ENCODE data around the gene GMDS. TPM values are rescaled to one million over a fixed set of nuclear protein-coding genes. Genes with fewer than 3 reads are reported as not detected.

GMDS gene
- total RNA-seq, 5 donors from 2014 or later (not counting 1 experiment from before 2014, with no cell fraction given), result 12.9 to 21.5 (median 14.6) TPM

DNA sequence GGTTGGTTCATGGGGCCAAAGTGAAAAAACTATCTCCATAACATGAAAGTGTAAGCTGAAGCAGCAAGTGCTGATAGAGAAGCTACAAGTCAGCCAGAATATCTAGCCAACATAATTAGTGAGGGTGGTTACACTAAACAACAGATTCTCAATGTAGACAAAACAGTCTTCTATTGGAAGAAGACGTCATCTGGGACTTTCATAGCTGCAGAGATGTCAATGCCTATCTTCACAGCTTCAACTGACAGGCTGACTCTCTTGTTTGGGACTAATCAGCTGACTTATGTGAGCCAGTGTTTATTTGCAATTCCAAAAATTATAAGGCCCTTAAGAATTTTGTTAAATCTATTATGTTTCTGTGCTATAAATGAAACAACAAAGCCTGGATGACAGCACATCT lies 63.2 kb downstream of the GMDS start:
- Mint-ChIP-seq H3K4me3 (no peak overlapping the region), H3K27ac (no peak overlapping the region), H3K36me3 (peaks cover 17% of the 10 kb centered on the region), H3K9me3 (peaks cover 10 to 13% (median 11%) of the 10 kb centered on the region in 3 donors), H3K4me1 (peaks cover 13 to 27% (median 16%) of the 10 kb centered on the region in 3 donors), H3K27me3 (no peaks in the 10 kb centered on the region)
- H3K4me1 ChIP-seq (ENCODE audit: control insufficient read depth in 1 of 2, extremely low read depth in 1 of 2, insufficient read depth in 2 of 2, low read length in 2 of 2), result no peaks in the 10 kb centered on the region
- ATAC-seq (replicated peaks in 1 of 4) (no peak), DNase-seq (no peak)
- no peaks in the 10 kb centered on the region for H3K27me3 ChIP-seq (replicated peaks in 1 of 2; ENCODE audit: control insufficient read depth in 2 of 2, extremely low read depth in 1 of 2, insufficient read depth in 2 of 2, low read length in 1 of 2)
- no peaks in the 10 kb centered on the region for H3K9me3 ChIP-seq
- no peak overlapping the region for H3K4me3 ChIP-seq (ENCODE audit: control insufficient read depth in 1 of 2, extremely low read depth in 1 of 2, low read length in 1 of 2)
- POLR2A ChIA-PET, result interaction anchor here in 1 of 2 donors (0.7 kb wide), 1 partner anchor 835 kb away, joined by 3 read pairs; no protein-coding TSS in a partner anchor
- H3K27ac ChIP-seq (ENCODE audit: low read length), result no peak overlapping the region
- WGBS (ENCODE audit: insufficient coverage), result no CpG with 5 or more reads among the region's 1 CpG
- CTCF ChIA-PET, result no interaction called here
- no peaks in the 10 kb centered on the region for H3K36me3 ChIP-seq (ENCODE audit: control insufficient read depth in 2 of 2, extremely low read depth in 1 of 2, insufficient read depth in 1 of 2, low read length in 1 of 2)

DNA sequence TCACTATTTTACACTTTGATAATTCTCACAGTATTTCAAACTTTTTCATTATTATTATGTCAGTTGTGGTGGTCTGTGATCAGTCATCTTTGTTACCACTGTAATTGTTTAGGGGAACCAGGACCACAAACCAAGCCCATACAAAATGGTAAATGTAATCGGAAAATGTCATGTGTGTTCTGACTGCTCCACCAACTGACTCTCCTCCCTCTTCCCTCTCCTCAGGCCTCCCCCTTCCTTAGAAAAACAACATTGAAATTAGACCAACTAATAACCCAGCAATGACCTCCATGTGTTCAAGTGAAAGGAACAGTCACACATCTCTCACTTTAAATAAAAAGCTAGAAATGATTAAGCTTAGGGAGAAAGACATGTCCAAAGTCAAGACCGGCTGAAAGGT lies 63.8 kb downstream of the GMDS start:
- ChIA-PET POLR2A (interaction anchor here in 1 of 2 donors (0.7 kb wide), 1 partner anchor 835 kb away, joined by 3 read pairs; no protein-coding TSS in a partner anchor), CTCF (no interaction called here)
- H3K4me3 ChIP-seq (ENCODE audit: control insufficient read depth in 1 of 2, extremely low read depth in 1 of 2, low read length in 1 of 2), result no peak overlapping the region
- Mint-ChIP-seq H3K4me1 (peaks cover 15 to 27% (median 18%) of the 10 kb centered on the region in 3 donors), H3K4me3 (no peak overlapping the region), H3K9me3 (peaks cover 11 to 16% (median 13%) of the 10 kb centered on the region in 3 donors), H3K36me3 (peaks cover 17% of the 10 kb centered on the region), H3K27me3 (no peaks in the 10 kb centered on the region), H3K27ac (no peak overlapping the region)
- no peaks in the 10 kb centered on the region for H3K9me3 ChIP-seq
- no peaks in the 10 kb centered on the region for H3K36me3 ChIP-seq (ENCODE audit: control insufficient read depth in 2 of 2, extremely low read depth in 1 of 2, insufficient read depth in 1 of 2, low read length in 1 of 2)
- H3K4me1 ChIP-seq (ENCODE audit: control insufficient read depth in 1 of 2, extremely low read depth in 1 of 2, insufficient read depth in 2 of 2, low read length in 2 of 2), result no peaks in the 10 kb centered on the region
- no peaks in the 10 kb centered on the region for H3K27me3 ChIP-seq (replicated peaks in 1 of 2; ENCODE audit: control insufficient read depth in 2 of 2, extremely low read depth in 1 of 2, insufficient read depth in 2 of 2, low read length in 1 of 2)
- H3K27ac ChIP-seq (ENCODE audit: low read length), result no peak overlapping the region
- WGBS (ENCODE audit: insufficient coverage), result no CpG with 5 or more reads among the region's 2 CpGs
- no peak for DNase-seq
- ATAC-seq (replicated peaks in 1 of 4), result no peak

DNA sequence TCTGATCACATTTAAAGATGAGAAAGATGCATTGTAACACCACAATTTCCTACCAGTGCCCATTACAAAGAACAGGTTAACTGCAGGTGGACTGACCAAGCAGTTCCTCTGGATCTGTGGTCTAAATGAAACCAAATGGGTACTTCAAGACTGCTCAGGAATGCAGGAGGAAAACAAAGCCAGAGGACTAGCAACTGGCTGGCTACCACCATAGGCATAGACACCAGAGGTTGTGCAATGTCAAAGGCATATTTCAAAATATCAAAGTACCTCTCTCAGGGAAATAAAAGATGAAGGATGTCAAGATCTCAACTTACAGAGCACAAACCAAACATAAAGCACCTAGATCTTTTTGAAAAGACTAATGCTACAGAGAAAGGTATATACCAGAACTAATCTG lies 65.5 kb downstream of the GMDS start:
- Mint-ChIP-seq H3K4me3 (no peak overlapping the region), H3K9me3 (peaks cover 11 to 16% (median 13%) of the 10 kb centered on the region in 3 donors), H3K27me3 (no peaks in the 10 kb centered on the region), H3K4me1 (peaks cover 21 to 28% (median 21%) of the 10 kb centered on the region in 3 donors), H3K27ac (no peak overlapping the region), H3K36me3 (peaks cover 17% of the 10 kb centered on the region)
- Histone ChIP-seq H3K36me3 (ENCODE audit: control insufficient read depth in 2 of 2, extremely low read depth in 1 of 2, insufficient read depth in 1 of 2, low read length in 1 of 2) (no peaks in the 10 kb centered on the region), H3K27ac (ENCODE audit: low read length) (no peak overlapping the region), H3K9me3 (no peaks in the 10 kb centered on the region), H3K27me3 (replicated peaks in 1 of 2; ENCODE audit: control insufficient read depth in 2 of 2, extremely low read depth in 1 of 2, insufficient read depth in 2 of 2, low read length in 1 of 2) (no peaks in the 10 kb centered on the region), H3K4me1 (ENCODE audit: control insufficient read depth in 1 of 2, extremely low read depth in 1 of 2, insufficient read depth in 2 of 2, low read length in 2 of 2) (no peaks in the 10 kb centered on the region), H3K4me3 (ENCODE audit: control insufficient read depth in 1 of 2, extremely low read depth in 1 of 2, low read length in 1 of 2) (no peak overlapping the region)
- CTCF ChIA-PET, result no interaction called here
- ATAC-seq (replicated peaks in 1 of 4) (no peak), DNase-seq (no peak)
- POLR2A ChIA-PET, result no interaction called here

DNA sequence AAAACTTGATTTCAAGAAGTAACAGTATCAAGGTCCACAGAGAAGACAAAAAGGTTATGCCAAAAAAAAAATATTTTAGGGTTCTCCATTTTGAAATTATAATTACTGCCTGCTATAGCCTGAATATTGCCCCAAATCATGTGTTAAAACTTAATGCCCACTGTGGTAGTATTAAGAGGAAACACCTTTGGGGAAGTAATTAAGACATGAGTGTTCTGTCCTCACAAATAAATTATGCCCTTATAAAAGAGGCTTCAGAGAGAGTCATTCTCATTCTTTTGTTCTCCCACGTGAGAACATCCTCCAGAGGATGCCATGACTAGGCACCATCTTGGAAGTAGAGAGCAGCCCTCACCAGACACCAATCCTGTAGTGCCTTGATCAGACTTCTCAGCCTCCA lies 66.2 kb downstream of the GMDS start:
- H3K27me3 Mint-ChIP-seq, result no peaks in the 10 kb centered on the region

DNA sequence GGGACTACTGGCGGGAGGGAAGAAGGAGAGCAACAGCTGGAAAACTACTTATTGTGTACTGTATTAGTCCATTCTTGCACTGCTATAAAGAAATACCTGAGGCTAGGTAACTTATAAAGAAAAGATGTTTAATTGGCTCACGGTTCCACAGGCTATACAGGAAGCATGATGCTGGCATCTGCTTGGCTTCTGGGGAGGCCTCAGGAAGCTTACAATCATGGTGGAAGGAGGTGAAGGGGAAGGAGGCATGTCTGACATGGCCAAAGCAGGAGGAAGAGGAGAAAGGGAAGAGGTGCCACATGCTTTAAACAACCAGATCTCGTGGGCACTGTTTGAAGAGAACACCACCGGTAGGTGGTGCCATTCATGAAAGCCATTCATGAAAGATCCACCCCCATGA lies 67.3 kb downstream of the GMDS start:
- Histone ChIP-seq H3K9me3 (no peaks in the 10 kb centered on the region), H3K4me1 (ENCODE audit: control insufficient read depth in 1 of 2, extremely low read depth in 1 of 2, insufficient read depth in 2 of 2, low read length in 2 of 2) (peaks cover 0 to 2% of the 10 kb centered on the region in 2 experiments), H3K27me3 (replicated peaks in 1 of 2; ENCODE audit: control insufficient read depth in 2 of 2, extremely low read depth in 1 of 2, insufficient read depth in 2 of 2, low read length in 1 of 2) (no peaks in the 10 kb centered on the region), H3K27ac (ENCODE audit: low read length) (no peak overlapping the region), H3K4me3 (ENCODE audit: control insufficient read depth in 1 of 2, extremely low read depth in 1 of 2, low read length in 1 of 2) (no peak overlapping the region), H3K36me3 (ENCODE audit: control insufficient read depth in 2 of 2, extremely low read depth in 1 of 2, insufficient read depth in 1 of 2, low read length in 1 of 2) (no peaks in the 10 kb centered on the region)
- H3K4me3 Mint-ChIP-seq, result no peak overlapping the region
- 100% methylated on average over 3 of the region's 4 CpGs for WGBS (ENCODE audit: insufficient coverage)
- POLR2A ChIA-PET, result interaction anchor here in 1 of 2 donors (0.6 kb wide), 1 partner anchor 35 kb away, joined by 3 read pairs; no protein-coding TSS in a partner anchor
- CTCF ChIA-PET, result no interaction called here
- peaks cover 11 to 16% (median 13%) of the 10 kb centered on the region in 3 donors for H3K9me3 Mint-ChIP-seq
- peaks cover 37 to 39% (median 37%) of the 10 kb centered on the region in 3 donors for H3K4me1 Mint-ChIP-seq
- H3K27ac Mint-ChIP-seq, result no peak overlapping the region
- ATAC-seq (replicated peaks in 1 of 4), result no peak
- no peaks in the 10 kb centered on the region for H3K27me3 Mint-ChIP-seq
- DNase-seq, result no peak
- peaks cover 17% of the 10 kb centered on the region for H3K36me3 Mint-ChIP-seq

More for the DNA sequence above, 66.2 kb downstream of the GMDS start:
- CTCF ChIA-PET, result no interaction called here
- Mint-ChIP-seq H3K4me3 (no peak overlapping the region), H3K36me3 (peaks cover 17% of the 10 kb centered on the region), H3K9me3 (peaks cover 11 to 16% (median 13%) of the 10 kb centered on the region in 3 donors), H3K4me1 (peaks cover 26 to 28% (median 26%) of the 10 kb centered on the region in 3 donors), H3K27ac (no peak overlapping the region)
- H3K36me3 ChIP-seq (ENCODE audit: control insufficient read depth in 2 of 2, extremely low read depth in 1 of 2, insufficient read depth in 1 of 2, low read length in 1 of 2), result no peaks in the 10 kb centered on the region
- H3K27ac ChIP-seq (ENCODE audit: low read length), result no peak overlapping the region
- H3K4me3 ChIP-seq (ENCODE audit: control insufficient read depth in 1 of 2, extremely low read depth in 1 of 2, low read length in 1 of 2), result no peak overlapping the region
- POLR2A ChIA-PET, result no interaction called here
- ATAC-seq (replicated peaks in 1 of 4) (no peak), DNase-seq (no peak)
- H3K27me3 ChIP-seq (replicated peaks in 1 of 2; ENCODE audit: control insufficient read depth in 2 of 2, extremely low read depth in 1 of 2, insufficient read depth in 2 of 2, low read length in 1 of 2), result no peaks in the 10 kb centered on the region
- WGBS (ENCODE audit: insufficient coverage), result no CpG with 5 or more reads among the region's 1 CpG
- no peaks in the 10 kb centered on the region for H3K9me3 ChIP-seq
- no peaks in the 10 kb centered on the region for H3K4me1 ChIP-seq (ENCODE audit: control insufficient read depth in 1 of 2, extremely low read depth in 1 of 2, insufficient read depth in 2 of 2, low read length in 2 of 2)

DNA sequence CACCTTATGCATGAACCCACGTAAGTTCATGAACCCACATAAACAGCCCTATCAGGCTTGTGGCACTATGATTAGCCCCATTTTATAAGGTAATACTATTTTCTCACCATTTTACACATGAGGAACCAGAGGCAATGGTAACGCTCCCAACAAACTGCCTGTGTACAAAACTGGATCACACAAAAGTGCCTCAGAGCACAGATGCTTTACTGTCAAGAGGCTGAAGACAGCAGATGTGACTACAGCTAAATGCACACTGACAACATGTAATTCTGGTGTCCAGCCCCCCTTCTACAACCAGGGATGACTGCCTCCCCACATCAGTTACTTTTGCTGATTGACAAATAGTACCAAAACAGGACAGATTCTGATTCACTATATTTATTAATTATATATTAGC lies 69.6 kb downstream of the GMDS start:
- 80% methylated on average over 1 of the region's 2 CpGs for WGBS (ENCODE audit: insufficient coverage)
- H3K4me3 Mint-ChIP-seq, result no peak overlapping the region
- no peaks in the 10 kb centered on the region for H3K27me3 Mint-ChIP-seq
- Histone ChIP-seq H3K4me3 (ENCODE audit: control insufficient read depth in 1 of 2, extremely low read depth in 1 of 2, low read length in 1 of 2) (no peak overlapping the region), H3K4me1 (ENCODE audit: control insufficient read depth in 1 of 2, extremely low read depth in 1 of 2, insufficient read depth in 2 of 2, low read length in 2 of 2) (peaks cover 0 to 2% of the 10 kb centered on the region in 2 experiments), H3K27ac (ENCODE audit: low read length) (no peak overlapping the region), H3K27me3 (replicated peaks in 1 of 2; ENCODE audit: control insufficient read depth in 2 of 2, extremely low read depth in 1 of 2, insufficient read depth in 2 of 2, low read length in 1 of 2) (no peaks in the 10 kb centered on the region), H3K9me3 (no peaks in the 10 kb centered on the region), H3K36me3 (ENCODE audit: control insufficient read depth in 2 of 2, extremely low read depth in 1 of 2, insufficient read depth in 1 of 2, low read length in 1 of 2) (no peaks in the 10 kb centered on the region)
- POLR2A ChIA-PET, result interaction anchor here in 1 of 2 donors (0.5 kb wide), 1 partner anchor 48 kb away, joined by 3 read pairs; no protein-coding TSS in a partner anchor
- peaks cover 18% of the 10 kb centered on the region for H3K36me3 Mint-ChIP-seq
- CTCF ChIA-PET, result interaction anchor here in 1 of 2 donors (0.6 kb wide), 1 partner anchor 761 kb away, joined by 3 read pairs; no protein-coding TSS in a partner anchor
- H3K4me1 Mint-ChIP-seq, result peaks cover 35 to 47% (median 41%) of the 10 kb centered on the region in 3 donors
- no peak overlapping the region for H3K27ac Mint-ChIP-seq
- no peak for ATAC-seq (replicated peaks in 1 of 4)
- no peak for DNase-seq
- H3K9me3 Mint-ChIP-seq, result peaks cover 11 to 16% (median 13%) of the 10 kb centered on the region in 3 donors

All from T-cell (primary cell).